Heart left ventricle (tissue), 13 donors: ENCODE data around the gene TMEM214.

ENCODE experiments used
- CTCF ChIP-seq, 12 donors: fragments of 200-600 bp; sonication (generic) in 4 of 12; IDR thresholded peaks; one replicate each; pipeline versions ENCODE4 v1.5.0 to v1.8.0; 2018 to 2022; ENCODE audit warnings: antibody characterized with exemption in 12 of 12, mild to moderate bottlenecking in 5 of 12
- POLR2A ChIP-seq, 2 donors: fragments of 450-650 bp; IDR thresholded peaks; one replicate each; pipeline ENCODE4 v1.6.1; 2017; ENCODE audit warnings: antibody characterized with exemption in 2 of 2, mild to moderate bottlenecking in 2 of 2, moderate library complexity in 2 of 2
- donor health status: ischemic (EF 13 %, LVEDD 7.1; RV severe dilation, severe dysfunction).
- donor health status: DM: no; HTN: yes; CAD: no.
- donor health status: DM: no; HTN: no; CAD: no.
- donor health status: ischemic (EF 25% LVEDD 6.9; RV normal size, moderate dysfunction).
- donor health status: ischemic (EF 25% LVEDD 5.7; RV mildly dilated, moderate dysfunction).
- donor health status: ischemic (EF 35%, LVEDD 5.7; RV mildly dilated, moderate dysfunction).
- donor health status: nonischemic (EF 11% LVEDD 7.7; RV severe dilation, severe dysfunction).
- donor health status: DM: yes; HTN: yes; CAD: no.
- donor health status: PGD.
- donor health status: ischemic (EF 29% LVEDD 5.4; RV normal size, mild dysfunction).
- donor health status: nonischemic (EF 23%, LVEDD 6.1; RV moderate dilation, normal function).

- TF ChIP-seq CTCF (IDR thresholded peaks at IDR 0.05) (no peak), POLR2A (IDR thresholded peaks at IDR 0.05) (no peak)
These were observed 44.5 kb downstream of the TMEM214 start for GRCh38 chr2:27077231-27077630.
